ENCODE data around the gene FTCDNL1. TPM values are rescaled to one million over a fixed set of nuclear protein-coding genes. Genes with fewer than 3 reads are reported as not detected.

Gene FTCDNL1
- total RNA-seq, 1 donor from 2014 or later = 3.0 TPM

- DNase-seq (ENCODE audit: missing footprints) = no peak
- intact Hi-C loops (cut with DNase I) = no loop called here
Measured at GRCh38 chr2:199804831-199805230, 46.2 kb downstream of the FTCDNL1 start.

GRCh38 chr2:199798831-199799580 lies 52.0 kb downstream of the FTCDNL1 start:
- DNase-seq (ENCODE audit: missing footprints) (no peak), ATAC-seq (peak; percentile 46)
- intact Hi-C loops (cut with DNase I) = no loop called here

More at GRCh38 chr2:199804831-199805230, 46.2 kb downstream of the FTCDNL1 start:
- no peak for ATAC-seq

GRCh38 chr2:199797431-199798403 lies 53.3 kb downstream of the FTCDNL1 start:
- ATAC-seq = no peak
- intact Hi-C loops (cut with DNase I) = no loop called here
- no peak for DNase-seq (ENCODE audit: missing footprints)

- intact Hi-C loops (cut with DNase I) = no loop called here
- no peak for ATAC-seq
Measured at GRCh38 chr2:199792381-199792780, 58.6 kb downstream of the FTCDNL1 start.

GRCh38 chr2:199791326-199791725 lies 59.7 kb downstream of the FTCDNL1 start:
- DNase-seq (ENCODE audit: missing footprints) (no peak), ATAC-seq (no peak)
- intact Hi-C loops (cut with DNase I) = no loop called here

More at GRCh38 chr2:199792381-199792780, 58.6 kb downstream of the FTCDNL1 start:
- DNase-seq (ENCODE audit: missing footprints) = no peak

- intact Hi-C loops (cut with DNase I) = no loop called here
- ATAC-seq = no peak
- no peak for DNase-seq (ENCODE audit: missing footprints)
Measured at GRCh38 chr2:199784512-199784911, 66.5 kb downstream of the FTCDNL1 start.

- ATAC-seq = no peak
- intact Hi-C loops (cut with DNase I) = no loop called here
- DNase-seq (ENCODE audit: missing footprints) = no peak
Measured at GRCh38 chr2:199779589-199779988, 71.4 kb downstream of the FTCDNL1 start.

- no peak for ATAC-seq
- intact Hi-C loops (cut with DNase I) = no loop called here
- no peak for DNase-seq (ENCODE audit: missing footprints)
Measured at GRCh38 chr2:199778655-199779054, 72.3 kb downstream of the FTCDNL1 start.

GRCh38 chr2:199777916-199778315 lies 73.1 kb downstream of the FTCDNL1 start:
- DNase-seq (ENCODE audit: missing footprints) = no peak
- ATAC-seq = no peak
- intact Hi-C loops (cut with DNase I) = no loop called here

GRCh38 chr2:199777315-199777714 lies 73.7 kb downstream of the FTCDNL1 start:
- DNase-seq (ENCODE audit: missing footprints) (no peak), ATAC-seq (no peak)
- intact Hi-C loops (cut with DNase I) = no loop called here

GRCh38 chr2:199775267-199775666 lies 75.7 kb downstream of the FTCDNL1 start:
- DNase-seq (ENCODE audit: missing footprints) (no peak), ATAC-seq (no peak)
- intact Hi-C loops (cut with DNase I) = no loop called here

GRCh38 chr2:199772035-199772976 lies 78.7 kb downstream of the FTCDNL1 start:
- intact Hi-C loops (cut with DNase I) = no loop called here
- ATAC-seq (no peak), DNase-seq (ENCODE audit: missing footprints) (no peak)

- ATAC-seq (no peak), DNase-seq (ENCODE audit: missing footprints) (no peak)
- intact Hi-C loops (cut with DNase I) = no loop called here
Measured at GRCh38 chr2:199770716-199771115, 80.3 kb downstream of the FTCDNL1 start.

GRCh38 chr2:199765646-199766045 lies 85.3 kb downstream of the FTCDNL1 start:
- DNase-seq (ENCODE audit: missing footprints) = no peak
- ATAC-seq = no peak
- intact Hi-C loops (cut with DNase I) = no loop called here

GRCh38 chr2:199764273-199764800 lies 86.7 kb downstream of the FTCDNL1 start:
- no peak for DNase-seq (ENCODE audit: missing footprints)
- intact Hi-C loops (cut with DNase I) = no loop called here
- ATAC-seq = no peak

- DNase-seq (ENCODE audit: missing footprints) (no peak), ATAC-seq (no peak)
- intact Hi-C loops (cut with DNase I) = no loop called here
Measured at GRCh38 chr2:199762963-199763362, 88.0 kb downstream of the FTCDNL1 start.

- intact Hi-C loops (cut with DNase I) = no loop called here
- ATAC-seq (no peak), DNase-seq (ENCODE audit: missing footprints) (no peak)
Measured at GRCh38 chr2:199760574-199760973, 90.4 kb downstream of the FTCDNL1 start.

GRCh38 chr2:199757233-199757870 lies 93.6 kb downstream of the FTCDNL1 start:
- intact Hi-C loops (cut with DNase I) = no loop called here
- peak; percentile 81 for ATAC-seq
- DNase-seq (ENCODE audit: missing footprints) = no peak
